Mesodermal cell (in vitro differentiated cells): ENCODE data around the gene TNFRSF12A.

ENCODE experiments used
- H3K27ac ChIP-seq: 2 replicates; pipeline ENCODE4 v1.7.0; 2013; ENCODE audit warnings: mild to moderate bottlenecking, low read depth, low read length, moderate library complexity; ENCODE audit not compliant: severe bottlenecking
- H3K36me3 ChIP-seq: 2 replicates; pipeline ENCODE4 v1.7.1; 2013; ENCODE audit warnings: mild to moderate bottlenecking, low read length, moderate library complexity; ENCODE audit not compliant: control insufficient read depth, insufficient read depth
- H3K4me1 ChIP-seq: one replicate; pipeline ENCODE4 v1.7.1; 2013; ENCODE audit warnings: mild to moderate bottlenecking, low read length; ENCODE audit not compliant: insufficient read depth, control insufficient read depth, poor library complexity, severe bottlenecking
- H3K4me3 ChIP-seq: 2 replicates; pipeline ENCODE4 v1.7.0; 2013; ENCODE audit warnings: low read length, control low read depth, mild to moderate bottlenecking; ENCODE audit not compliant: insufficient read depth, poor library complexity, severe bottlenecking; ENCODE audit errors: extremely low read depth
- H3K9me3 ChIP-seq: 2 replicates; pipeline ENCODE4 v1.7.1; 2013; ENCODE audit warnings: mild to moderate bottlenecking, low read length, moderate library complexity; ENCODE audit not compliant: control insufficient read depth
- WGBS, 2 experiments: methylation state at CpG; one replicate each; pipeline ENCODE4 v1.1.5; 2013; ENCODE audit warnings: missing lambda C conversion rate in 2 of 2; ENCODE audit not compliant: insufficient coverage in 2 of 2; 5-methylcytosine and 5-hydroxymethylcytosine counted together

Gene TNFRSF12A

GRCh38 chr16:2986623-2987188 lies 33.5 kb upstream of the TNFRSF12A start:
- H3K27ac ChIP-seq, result no peak overlapping the region
- no peak overlapping the region for H3K4me3 ChIP-seq
- WGBS, 2 experiments, result 87 to 94% methylated on average over 15 to 17 of the region's 17 CpGs
- H3K4me1 ChIP-seq, result peaks cover 5% of the 10 kb centered on the region
- no peaks in the 10 kb centered on the region for H3K36me3 ChIP-seq
- H3K9me3 ChIP-seq, result no peaks in the 10 kb centered on the region

GRCh38 chr16:2987286-2987685 lies 32.9 kb upstream of the TNFRSF12A start:
- Histone ChIP-seq H3K9me3 (no peaks in the 10 kb centered on the region), H3K4me1 (no peaks in the 10 kb centered on the region), H3K4me3 (no peak overlapping the region), H3K27ac (no peak overlapping the region), H3K36me3 (no peaks in the 10 kb centered on the region)
- 86 to 94% methylated on average over 4 to 9 of the region's 9 CpGs for WGBS, 2 experiments

GRCh38 chr16:2987833-2988232 lies 32.3 kb upstream of the TNFRSF12A start:
- Histone ChIP-seq H3K9me3 (no peaks in the 10 kb centered on the region), H3K4me3 (no peak overlapping the region), H3K27ac (no peak overlapping the region), H3K4me1 (no peaks in the 10 kb centered on the region), H3K36me3 (no peaks in the 10 kb centered on the region)
- 56 to 57% methylated on average over 5 to 6 of the region's 8 CpGs for WGBS, 2 experiments

- H3K27ac ChIP-seq, result no peak overlapping the region
- no peaks in the 10 kb centered on the region for H3K4me1 ChIP-seq
- 58 to 75% methylated on average over 4 to 8 of the region's 8 CpGs for WGBS, 2 experiments
Observed at GRCh38 chr16:2988590-2989099, 31.5 kb upstream of the TNFRSF12A start.

GRCh38 chr16:2990891-2991290 lies 29.3 kb upstream of the TNFRSF12A start:
- H3K9me3 ChIP-seq, result no peaks in the 10 kb centered on the region
- 59 to 62% methylated on average over 7 to 8 of the region's 10 CpGs for WGBS, 2 experiments
- H3K27ac ChIP-seq, result no peak overlapping the region
- no peaks in the 10 kb centered on the region for H3K4me1 ChIP-seq
- no peak overlapping the region for H3K4me3 ChIP-seq
- no peaks in the 10 kb centered on the region for H3K36me3 ChIP-seq

More at GRCh38 chr16:2988590-2989099, 31.5 kb upstream of the TNFRSF12A start:
- Histone ChIP-seq H3K4me3 (no peak overlapping the region), H3K9me3 (no peaks in the 10 kb centered on the region), H3K36me3 (no peaks in the 10 kb centered on the region)

GRCh38 chr16:2991566-2992261 lies 28.5 kb upstream of the TNFRSF12A start:
- H3K4me3 ChIP-seq, result no peak overlapping the region
- 89 to 95% methylated on average over 3 to 8 of the region's 12 CpGs for WGBS, 2 experiments
- H3K9me3 ChIP-seq, result no peaks in the 10 kb centered on the region
- H3K36me3 ChIP-seq, result no peaks in the 10 kb centered on the region
- H3K4me1 ChIP-seq, result no peaks in the 10 kb centered on the region
- H3K27ac ChIP-seq, result no peak overlapping the region

GRCh38 chr16:2992383-2993081 lies 27.6 kb upstream of the TNFRSF12A start:
- Histone ChIP-seq H3K4me3 (no peak overlapping the region), H3K4me1 (no peaks in the 10 kb centered on the region), H3K36me3 (no peaks in the 10 kb centered on the region), H3K9me3 (no peaks in the 10 kb centered on the region), H3K27ac (no peak overlapping the region)
- 95 to 96% methylated on average over 6 to 7 of the region's 14 CpGs for WGBS, 2 experiments

- Histone ChIP-seq H3K4me3 (no peak overlapping the region), H3K36me3 (no peaks in the 10 kb centered on the region), H3K9me3 (no peaks in the 10 kb centered on the region), H3K27ac (no peak overlapping the region), H3K4me1 (no peaks in the 10 kb centered on the region)
- WGBS, 2 experiments, result 85 to 89% methylated on average over 4 to 12 of the region's 13 CpGs
Observed at GRCh38 chr16:2996298-2996697, 23.9 kb upstream of the TNFRSF12A start.

- Histone ChIP-seq H3K9me3 (no peaks in the 10 kb centered on the region), H3K27ac (no peak overlapping the region), H3K4me3 (no peak overlapping the region), H3K36me3 (no peaks in the 10 kb centered on the region), H3K4me1 (no peaks in the 10 kb centered on the region)
- WGBS, 2 experiments, result 93 to 96% methylated on average over 5 to 6 of the region's 6 CpGs
Observed at GRCh38 chr16:2999929-3000328, 20.2 kb upstream of the TNFRSF12A start.

- Histone ChIP-seq H3K4me1 (no peaks in the 10 kb centered on the region), H3K36me3 (no peaks in the 10 kb centered on the region), H3K4me3 (no peak overlapping the region), H3K9me3 (no peaks in the 10 kb centered on the region), H3K27ac (no peak overlapping the region)
- 67 to 90% methylated on average over 1 to 2 of the region's 4 CpGs for WGBS, 2 experiments
Observed at GRCh38 chr16:3000540-3000939, 19.6 kb upstream of the TNFRSF12A start.
